ENCODE data around the gene STK24.
A peak's percentile ranks its signal among the peaks of the same experiment; 100 is the strongest.

Gene STK24

GRCh38 chr13:98486412-98486811 is 90.5 kb downstream of the STK24 start:
- no peak for DNase-seq

- no peak for DNase-seq
Measured at GRCh38 chr13:98485561-98485960, 91.3 kb downstream of the STK24 start.

GRCh38 chr13:98484289-98485219 is 92.4 kb downstream of the STK24 start:
- peak; percentile 68 to 75 for DNase-seq

GRCh38 chr13:98483601-98484288 is 93.2 kb downstream of the STK24 start:
- no peak for DNase-seq

GRCh38 chr13:98482476-98483444 is 94.1 kb downstream of the STK24 start:
- DNase-seq = no peak

GRCh38 chr13:98480915-98481877 is 95.7 kb downstream of the STK24 start:
- DNase-seq = no peak

GRCh38 chr13:98479496-98480003 is 97.4 kb downstream of the STK24 start:
- DNase-seq = no peak

GRCh38 chr13:98478189-98479129 is 98.4 kb downstream of the STK24 start:
- no peak for DNase-seq

GRCh38 chr13:98476538-98476966 is 100.4 kb downstream of the STK24 start:
- peak; percentile 83 to 85 for DNase-seq

- DNase-seq = peak; percentile 59 to 64
Measured at GRCh38 chr13:98476106-98476505, 100.8 kb downstream of the STK24 start.

- no peak for DNase-seq
Measured at GRCh38 chr13:98475522-98475921, 101.4 kb downstream of the STK24 start.

GRCh38 chr13:98474761-98475160 is 102.1 kb downstream of the STK24 start:
- DNase-seq = no peak

GRCh38 chr13:98474292-98474691 is 102.6 kb downstream of the STK24 start:
- DNase-seq = no peak

- DNase-seq = no peak
Measured at GRCh38 chr13:98473788-98474144, 103.1 kb downstream of the STK24 start.

GRCh38 chr13:98473135-98473787 is 103.6 kb downstream of the STK24 start:
- no peak for DNase-seq

GRCh38 chr13:98471934-98472333 is 105.0 kb downstream of the STK24 start:
- DNase-seq = no peak

- no peak for DNase-seq
Measured at GRCh38 chr13:98470920-98471319, 106.0 kb downstream of the STK24 start.

- no peak for DNase-seq
Measured at GRCh38 chr13:98468929-98469328, 108.0 kb downstream of the STK24 start.

GRCh38 chr13:98468361-98468760 is 108.5 kb downstream of the STK24 start:
- no peak for DNase-seq
